Ectodermal cell (in vitro differentiated cells): Measurements from ENCODE around the gene EZH2.

Experiments used
- H3K27ac ChIP-seq: 2 replicates; pipeline ENCODE4 v1.7.0; 2013; ENCODE audit warnings: mild to moderate bottlenecking, low read depth, low read length; ENCODE audit not compliant: insufficient read depth, poor library complexity, severe bottlenecking
- H3K27me3 ChIP-seq: 2 replicates; pipeline ENCODE4 v1.7.0; 2013; ENCODE audit warnings: mild to moderate bottlenecking, low read length; ENCODE audit not compliant: insufficient read depth, control insufficient read depth, poor library complexity, severe bottlenecking
- H3K36me3 ChIP-seq: one replicate; pipeline ENCODE4 v1.7.0; 2013; ENCODE audit warnings: low read length; ENCODE audit not compliant: control insufficient read depth, insufficient read depth
- H3K4me1 ChIP-seq: one replicate; pipeline ENCODE4 v1.7.0; 2013; ENCODE audit warnings: low read length; ENCODE audit not compliant: control insufficient read depth, insufficient read depth
- H3K4me3 ChIP-seq: 2 replicates; pipeline ENCODE4 v1.7.0; 2013; ENCODE audit warnings: low read depth, low read length, control low read depth; ENCODE audit not compliant: insufficient read depth
- H3K9me3 ChIP-seq: 2 replicates; pipeline ENCODE4 v1.7.0; 2013; ENCODE audit warnings: mild to moderate bottlenecking, low read length, moderate library complexity; ENCODE audit not compliant: control insufficient read depth
- WGBS, 2 experiments: methylation state at CpG; one replicate each; pipeline ENCODE4 v1.1.7; 2013; ENCODE audit warnings: missing lambda C conversion rate in 2 of 2; 5-methylcytosine and 5-hydroxymethylcytosine counted together

Gene EZH2

GRCh38 chr7:148903504-148903903 lies 19.4 kb upstream of the EZH2 start:
- no peaks in the 10 kb centered on the region for H3K9me3 ChIP-seq
- WGBS, 2 experiments = 97 to 100% methylated on average over 1 of the region's 1 CpG

GRCh38 chr7:148901178-148901577 lies 17.1 kb upstream of the EZH2 start:
- H3K27ac ChIP-seq = no peak overlapping the region
- H3K4me1 ChIP-seq = no peaks in the 10 kb centered on the region
- no peak overlapping the region for H3K4me3 ChIP-seq
- no peaks in the 10 kb centered on the region for H3K9me3 ChIP-seq
- 88 to 89% methylated on average over 3 of the region's 3 CpGs for WGBS, 2 experiments
- no peaks in the 10 kb centered on the region for H3K27me3 ChIP-seq
- no peaks in the 10 kb centered on the region for H3K36me3 ChIP-seq

More at GRCh38 chr7:148903504-148903903, 19.4 kb upstream of the EZH2 start:
- Histone ChIP-seq H3K36me3 (no peaks in the 10 kb centered on the region), H3K27ac (no peak overlapping the region), H3K27me3 (no peaks in the 10 kb centered on the region), H3K4me1 (peaks cover 4% of the 10 kb centered on the region), H3K4me3 (no peak overlapping the region)

- H3K27me3 ChIP-seq = no peaks in the 10 kb centered on the region
- H3K4me1 ChIP-seq = no peaks in the 10 kb centered on the region
- H3K4me3 ChIP-seq = no peak overlapping the region
- WGBS, 2 experiments = 55 to 61% methylated on average over 5 of the region's 6 CpGs
- no peak overlapping the region for H3K27ac ChIP-seq
- no peaks in the 10 kb centered on the region for H3K9me3 ChIP-seq
- no peaks in the 10 kb centered on the region for H3K36me3 ChIP-seq
Measured at GRCh38 chr7:148898845-148899484, 14.9 kb upstream of the EZH2 start.

- no peak overlapping the region for H3K4me3 ChIP-seq
- 93% methylated on average over 2 of the region's 2 CpGs; no CpG with 5 or more reads in 1 of the 2 experiments for WGBS, 2 experiments
- no peaks in the 10 kb centered on the region for H3K36me3 ChIP-seq
- no peaks in the 10 kb centered on the region for H3K27me3 ChIP-seq
- H3K27ac ChIP-seq = no peak overlapping the region
- no peaks in the 10 kb centered on the region for H3K9me3 ChIP-seq
- no peaks in the 10 kb centered on the region for H3K4me1 ChIP-seq
Measured at GRCh38 chr7:148894591-148894990, 10.5 kb upstream of the EZH2 start.

- 90 to 94% methylated on average over 2 of the region's 2 CpGs for WGBS, 2 experiments
Measured at GRCh38 chr7:148893071-148893470, 9.0 kb upstream of the EZH2 start.

GRCh38 chr7:148888300-148888699 lies 4.2 kb upstream of the EZH2 start:
- WGBS, 2 experiments = 91 to 97% methylated on average over 7 of the region's 7 CpGs
- H3K9me3 ChIP-seq = no peaks in the 10 kb centered on the region
- no peaks in the 10 kb centered on the region for H3K27me3 ChIP-seq
- no peak overlapping the region for H3K27ac ChIP-seq
- no peak overlapping the region for H3K4me3 ChIP-seq
- H3K4me1 ChIP-seq = no peaks in the 10 kb centered on the region
- no peaks in the 10 kb centered on the region for H3K36me3 ChIP-seq

More at GRCh38 chr7:148893071-148893470, 9.0 kb upstream of the EZH2 start:
- Histone ChIP-seq H3K9me3 (no peaks in the 10 kb centered on the region), H3K27me3 (no peaks in the 10 kb centered on the region), H3K36me3 (no peaks in the 10 kb centered on the region), H3K27ac (no peak overlapping the region), H3K4me3 (no peak overlapping the region), H3K4me1 (no peaks in the 10 kb centered on the region)

GRCh38 chr7:148886844-148887243 lies 2.8 kb upstream of the EZH2 start:
- Histone ChIP-seq H3K36me3 (no peaks in the 10 kb centered on the region), H3K27me3 (no peaks in the 10 kb centered on the region), H3K4me3 (no peak overlapping the region), H3K9me3 (no peaks in the 10 kb centered on the region), H3K27ac (no peak overlapping the region), H3K4me1 (no peaks in the 10 kb centered on the region)
- 94 to 97% methylated on average over 4 of the region's 4 CpGs for WGBS, 2 experiments

GRCh38 chr7:148884299-148885022 lies 370 bp upstream of the EZH2 start:
- H3K9me3 ChIP-seq = no peaks in the 10 kb centered on the region
- peak overlapping the region; percentile 96 for H3K27ac ChIP-seq
- H3K27me3 ChIP-seq = no peaks in the 10 kb centered on the region
- 0% methylated on average over 101 of the region's 101 CpGs for WGBS, 2 experiments
- H3K36me3 ChIP-seq = no peaks in the 10 kb centered on the region
- H3K4me1 ChIP-seq = no peaks in the 10 kb centered on the region
- peak overlapping the region; percentile 64 for H3K4me3 ChIP-seq

GRCh38 chr7:148883266-148884048 lies 634 bp downstream of the EZH2 start:
- H3K27me3 ChIP-seq = no peaks in the 10 kb centered on the region
- no peaks in the 10 kb centered on the region for H3K4me1 ChIP-seq
- H3K36me3 ChIP-seq = no peaks in the 10 kb centered on the region
- 0% methylated on average over 88 of the region's 88 CpGs for WGBS, 2 experiments
- H3K9me3 ChIP-seq = no peaks in the 10 kb centered on the region
- peak overlapping the region; percentile 64 for H3K4me3 ChIP-seq
- H3K27ac ChIP-seq = peak overlapping the region; percentile 96

- 6 to 7% methylated on average over 12 of the region's 12 CpGs for WGBS, 2 experiments
- Histone ChIP-seq H3K27ac (peak overlapping the region; percentile 51), H3K27me3 (no peaks in the 10 kb centered on the region), H3K36me3 (no peaks in the 10 kb centered on the region), H3K4me3 (peak overlapping the region; percentile 64), H3K9me3 (no peaks in the 10 kb centered on the region), H3K4me1 (no peaks in the 10 kb centered on the region)
Measured at GRCh38 chr7:148882841-148883265, 1.2 kb downstream of the EZH2 start.
